SK-N-SH (cell line): Measurements from ENCODE around the gene TMX2. TPM values are rescaled to one million over a fixed set of nuclear protein-coding genes. Genes with fewer than 3 reads are reported as not detected.

Source experiments
- CTCF ChIA-PET: fragments of 300-600, 350-600 bp; formaldehyde crosslinking; extraction: SDS; loops from one replicate; lab custom pipeline; 2021; lab: Yijun Ruan, JAX
- POLR2A ChIA-PET: fragments of 350-600 bp; sonication (Branson Sonifier 250); formaldehyde crosslinking; extraction: SDS; loops from one replicate; lab custom pipeline; 2020; ENCODE audit warnings: antibody characterized with exemption, inconsistent platforms; lab: Yijun Ruan, JAX
- DNase-seq: peaks from one replicate; pipeline ENCODE4 v3.0.0; 2012
- H2AFZ ChIP-seq: fragments of 200-600 bp; sonication (generic); 2 replicates; pipeline ENCODE4 v1.8.1; 2016; ENCODE audit warnings: antibody characterized with exemption, mild to moderate bottlenecking, low read depth
- H3F3A ChIP-seq: fragments of 200-600 bp; sonication (generic); replicated peaks from 2 replicates; pipeline ENCODE3; 2016; ENCODE audit warnings: antibody characterized with exemption, mild to moderate bottlenecking; ENCODE audit not compliant: insufficient read depth
- H3K27ac ChIP-seq, 2 experiments: fragments of 200-500 bp in 1 of 2; fragments of 200-600 bp in 1 of 2; sonication (Bioruptor generic) in 1 of 2; sonication (generic), shearing (Covaris generic) in 1 of 2; 2 replicates each; pipeline versions ENCODE4 v1.5.1 to v1.6.1; 2014 to 2016; ENCODE audit warnings: low read depth in 2 of 2, inconsistent platforms in 1 of 2, low read length in 1 of 2, mild to moderate bottlenecking in 1 of 2, mixed read lengths in 1 of 2
- H3K27me3 ChIP-seq: fragments of 200-600 bp; sonication (generic), shearing (Covaris generic); 2 replicates; pipeline ENCODE4 v1.6.1; 2016; ENCODE audit warnings: mixed run types; ENCODE audit not compliant: insufficient read depth
- H3K36me3 ChIP-seq, 2 experiments: fragments of 200-500 bp in 1 of 2; fragments of 200-600 bp in 1 of 2; sonication (Bioruptor generic) in 1 of 2; sonication (generic) in 1 of 2; replicated peaks in 1 of 2; 2 replicates each; pipeline versions ENCODE3 to v1.5.1; 2014 to 2016; ENCODE audit warnings: low read length in 1 of 2, mild to moderate bottlenecking in 1 of 2; ENCODE audit not compliant: insufficient read depth in 2 of 2, control insufficient read depth in 1 of 2
- H3K4me1 ChIP-seq, 2 experiments: fragments of 200-500 bp in 1 of 2; fragments of 200-600 bp in 1 of 2; sonication (Bioruptor generic) in 1 of 2; sonication (generic), shearing (Covaris generic) in 1 of 2; 2 replicates each; pipeline versions ENCODE4 v1.5.1 to v1.6.1; 2014 to 2016; ENCODE audit warnings: low read depth in 1 of 2, low read length in 1 of 2, mixed run types in 1 of 2; ENCODE audit not compliant: insufficient read depth in 2 of 2, control insufficient read depth in 1 of 2
- H3K4me2 ChIP-seq: fragments of 200-600 bp; sonication (generic), shearing (Covaris generic); 2 replicates; pipeline ENCODE4 v1.6.1; 2017; ENCODE audit warnings: mixed run types
- H3K4me3 ChIP-seq, 2 experiments: fragments of 200-500 bp in 1 of 2; fragments of 200-600 bp in 1 of 2; sonication (Bioruptor generic) in 1 of 2; sonication (generic), shearing (Covaris generic) in 1 of 2; 2 replicates each; pipeline versions ENCODE4 v1.5.1 to v1.8.1; 2014 to 2016; ENCODE audit warnings: low read depth in 2 of 2, inconsistent platforms in 1 of 2, low read length in 1 of 2, mild to moderate bottlenecking in 1 of 2, mixed read lengths in 1 of 2, moderate library complexity in 1 of 2
- H3K79me2 ChIP-seq: fragments of 200-600 bp; sonication (generic); 2 replicates; pipeline ENCODE4 v1.8.1; 2017; ENCODE audit warnings: mild to moderate bottlenecking; ENCODE audit not compliant: insufficient read depth
- H3K9ac ChIP-seq: fragments of 200-600 bp; sonication (generic); 2 replicates; pipeline ENCODE4 v1.6.1; 2017; ENCODE audit warnings: mixed run types
- H3K9me2 ChIP-seq: fragments of 200-600 bp; sonication (generic); 2 replicates; pipeline ENCODE4 v1.6.1; 2017; ENCODE audit warnings: mixed run types
- H3K9me3 ChIP-seq: fragments of 200-600 bp; sonication (generic); 2 replicates; pipeline ENCODE4 v1.6.1; 2017; ENCODE audit warnings: mixed run types, mild to moderate bottlenecking, moderate library complexity
- H4K20me1 ChIP-seq: fragments of 200-600 bp; sonication (generic); 2 replicates; pipeline ENCODE4 v1.6.1; 2017; ENCODE audit warnings: mild to moderate bottlenecking, mixed run types; ENCODE audit not compliant: insufficient read depth
- CHD2 ChIP-seq: fragments of 150-350 bp; IDR thresholded peaks from 2 replicates; pipeline ENCODE4 v1.6.1; 2018; ENCODE audit warnings: low read length; ENCODE audit not compliant: partially characterized antibody
- EZH2phosphoT487 ChIP-seq: fragments of 200-600 bp; sonication (generic); IDR thresholded peaks from 2 replicates; pipeline ENCODE4 v1.6.1; 2017; ENCODE audit warnings: low read depth, mixed run types, mild to moderate bottlenecking, antibody characterized with exemption, moderate library complexity, borderline replicate concordance
- FOSL2 ChIP-seq: IDR thresholded peaks from 2 replicates; pipeline ENCODE4 v1.4.0; 2012; ENCODE audit warnings: low read depth, mild to moderate bottlenecking, moderate library complexity, borderline replicate concordance
- FOXM1 ChIP-seq: IDR thresholded peaks from 2 replicates; pipeline ENCODE4 v1.4.0; 2012; ENCODE audit warnings: low read depth, mild to moderate bottlenecking
- JUND ChIP-seq: IDR thresholded peaks from 2 replicates; pipeline ENCODE4 v1.4.0; 2012
- TCF12 ChIP-seq: IDR thresholded peaks from 2 replicates; pipeline ENCODE4 v1.4.0; 2012
- WGBS: methylation state at CpG from one replicate; pipeline ENCODE4 v1.1.6; 2017; ENCODE audit warnings: low lambda C conversion rate; 5-methylcytosine and 5-hydroxymethylcytosine counted together
- polyA plus RNA-seq, 3 experiments: library from polyadenylated mRNA; depleted of rRNA; stranded (reverse); fragments of >200 nt; gene quantifications; 2 replicates each; pipeline ENCODE4 v1.2.3, GENCODE V29; 2012
- TF ChIP-seq, protein P1 (sequence below): IDR thresholded peaks from 2 replicates; pipeline ENCODE4; 2012
- TF ChIP-seq, protein P2 (sequence below): fragments of 150-350 bp; IDR thresholded peaks from 2 replicates; pipeline ENCODE4 v1.6.1; 2017; ENCODE audit warnings: antibody characterized with exemption, low read length, low read depth, borderline replicate concordance
- TF ChIP-seq, protein P3 (sequence below): fragments of 200-600 bp; sonication (generic); IDR thresholded peaks from 2 replicates; pipeline ENCODE4 v1.6.1; 2017; ENCODE audit warnings: antibody characterized with exemption, mild to moderate bottlenecking, moderate library complexity
- TF ChIP-seq, protein P4 (sequence below): fragments of 150-350 bp; IDR thresholded peaks from 2 replicates; pipeline ENCODE4 v1.6.1; 2016; ENCODE audit warnings: mild to moderate bottlenecking, low read depth, low read length

Gene TMX2
- polyA plus RNA-seq, 1 of the 3 experiments (the other 2 are of a cell fraction): 88.6 TPM

DNA sequence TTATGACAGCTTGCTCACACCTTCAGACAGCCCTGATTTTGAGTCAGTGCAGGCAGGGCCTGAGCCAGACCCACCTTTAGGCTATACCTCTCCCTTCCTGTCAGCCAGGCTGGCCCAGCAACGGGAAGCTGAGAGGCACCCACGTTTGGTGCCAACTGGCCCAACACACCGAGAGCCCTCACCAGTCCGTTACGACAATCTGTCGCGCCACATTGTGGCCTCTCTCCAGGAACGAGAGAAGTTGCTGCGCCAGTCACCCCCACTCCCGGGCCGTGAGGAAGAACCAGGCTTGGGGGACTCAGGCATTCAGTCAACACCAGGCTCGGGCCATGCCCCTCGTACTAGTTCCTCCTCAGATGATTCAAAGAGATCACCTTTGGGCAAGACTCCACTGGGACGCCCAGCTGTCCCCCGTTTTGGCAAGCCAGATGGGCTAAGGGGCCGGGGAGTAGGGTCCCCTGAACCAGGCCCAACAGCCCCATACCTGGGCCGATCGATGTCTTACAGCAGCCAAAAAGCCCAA is 13.5 kb upstream of the TMX2 start:
- CTCF ChIA-PET: no interaction called here
- no peaks in the 10 kb centered on the region for H3K27me3 ChIP-seq
- no peak for DNase-seq
- H3K36me3 ChIP-seq: peaks cover 66 to 67% of the 10 kb centered on the region in 2 experiments
- peaks cover 0 to 2% of the 10 kb centered on the region in 2 experiments; a peak in 1 of 4 replicates for H3K4me1 ChIP-seq
- no peak overlapping the region for H3K4me3 ChIP-seq
- H3F3A ChIP-seq: peaks cover 28% of the 10 kb centered on the region
- POLR2A ChIA-PET: interaction anchor here (0.7 kb wide), 1 partner anchor 8 kb away, joined by 3 read pairs; no protein-coding TSS in a partner anchor
- H3K9me2 ChIP-seq: no peaks in the 10 kb centered on the region
- TF ChIP-seq FOSL2 (no peak), FOXM1 (no peak), CHD2 (no peak), JUND (no peak)
- TF ChIP-seq, protein P1, sequence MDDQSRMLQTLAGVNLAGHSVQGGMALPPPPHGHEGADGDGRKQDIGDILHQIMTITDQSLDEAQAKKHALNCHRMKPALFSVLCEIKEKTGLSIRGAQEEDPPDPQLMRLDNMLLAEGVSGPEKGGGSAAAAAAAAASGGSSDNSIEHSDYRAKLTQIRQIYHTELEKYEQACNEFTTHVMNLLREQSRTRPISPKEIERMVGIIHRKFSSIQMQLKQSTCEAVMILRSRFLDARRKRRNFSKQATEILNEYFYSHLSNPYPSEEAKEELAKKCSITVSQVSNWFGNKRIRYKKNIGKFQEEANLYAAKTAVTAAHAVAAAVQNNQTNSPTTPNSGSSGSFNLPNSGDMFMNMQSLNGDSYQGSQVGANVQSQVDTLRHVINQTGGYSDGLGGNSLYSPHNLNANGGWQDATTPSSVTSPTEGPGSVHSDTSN: no peak
- TF ChIP-seq, protein P2, sequence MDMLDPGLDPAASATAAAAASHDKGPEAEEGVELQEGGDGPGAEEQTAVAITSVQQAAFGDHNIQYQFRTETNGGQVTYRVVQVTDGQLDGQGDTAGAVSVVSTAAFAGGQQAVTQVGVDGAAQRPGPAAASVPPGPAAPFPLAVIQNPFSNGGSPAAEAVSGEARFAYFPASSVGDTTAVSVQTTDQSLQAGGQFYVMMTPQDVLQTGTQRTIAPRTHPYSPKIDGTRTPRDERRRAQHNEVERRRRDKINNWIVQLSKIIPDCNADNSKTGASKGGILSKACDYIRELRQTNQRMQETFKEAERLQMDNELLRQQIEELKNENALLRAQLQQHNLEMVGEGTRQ: no peak
- TF ChIP-seq, protein P3, sequence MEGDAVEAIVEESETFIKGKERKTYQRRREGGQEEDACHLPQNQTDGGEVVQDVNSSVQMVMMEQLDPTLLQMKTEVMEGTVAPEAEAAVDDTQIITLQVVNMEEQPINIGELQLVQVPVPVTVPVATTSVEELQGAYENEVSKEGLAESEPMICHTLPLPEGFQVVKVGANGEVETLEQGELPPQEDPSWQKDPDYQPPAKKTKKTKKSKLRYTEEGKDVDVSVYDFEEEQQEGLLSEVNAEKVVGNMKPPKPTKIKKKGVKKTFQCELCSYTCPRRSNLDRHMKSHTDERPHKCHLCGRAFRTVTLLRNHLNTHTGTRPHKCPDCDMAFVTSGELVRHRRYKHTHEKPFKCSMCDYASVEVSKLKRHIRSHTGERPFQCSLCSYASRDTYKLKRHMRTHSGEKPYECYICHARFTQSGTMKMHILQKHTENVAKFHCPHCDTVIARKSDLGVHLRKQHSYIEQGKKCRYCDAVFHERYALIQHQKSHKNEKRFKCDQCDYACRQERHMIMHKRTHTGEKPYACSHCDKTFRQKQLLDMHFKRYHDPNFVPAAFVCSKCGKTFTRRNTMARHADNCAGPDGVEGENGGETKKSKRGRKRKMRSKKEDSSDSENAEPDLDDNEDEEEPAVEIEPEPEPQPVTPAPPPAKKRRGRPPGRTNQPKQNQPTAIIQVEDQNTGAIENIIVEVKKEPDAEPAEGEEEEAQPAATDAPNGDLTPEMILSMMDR: no peak
- peaks cover 12% of the 10 kb centered on the region; the same call in 1 of the 2 replicates for H3K79me2 ChIP-seq
- no peak overlapping the region for H2AFZ ChIP-seq
- H3K27ac ChIP-seq: no peak overlapping the region
- no peak overlapping the region for H3K9ac ChIP-seq
- WGBS: 93% methylated on average over 13 of the region's 18 CpGs
- H3K9me3 ChIP-seq: no peaks in the 10 kb centered on the region
- H3K4me2 ChIP-seq: no peak overlapping the region
- H4K20me1 ChIP-seq: no peaks in the 10 kb centered on the region

DNA sequence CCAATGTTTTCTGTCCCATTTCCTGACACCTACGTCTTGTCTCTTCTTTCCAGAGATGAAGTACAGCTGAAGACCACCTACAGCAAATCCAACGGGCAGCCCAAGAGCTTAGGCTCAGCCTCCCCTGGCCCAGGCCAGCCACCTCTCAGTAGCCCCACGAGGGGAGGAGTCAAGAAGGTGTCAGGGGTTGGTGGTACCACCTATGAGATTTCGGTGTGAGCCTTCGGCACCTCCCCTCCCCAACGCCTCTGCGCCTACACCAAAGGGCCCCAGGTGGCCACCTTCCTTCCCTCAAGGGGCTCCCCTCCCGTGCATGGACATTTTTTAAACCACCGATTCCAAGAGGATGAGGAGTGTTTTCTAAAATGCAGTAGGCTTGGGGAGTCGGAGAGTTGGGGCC is 12.6 kb upstream of the TMX2 start:
- DNase-seq: no peak
- Histone ChIP-seq H2AFZ (no peak overlapping the region), H4K20me1 (no peaks in the 10 kb centered on the region), H3F3A (peaks cover 34% of the 10 kb centered on the region), H3K9me2 (no peaks in the 10 kb centered on the region), H3K4me1 (peaks cover 0 to 3% of the 10 kb centered on the region in 2 experiments; a peak in 1 of 4 replicates), H3K27ac (no peak overlapping the region), H3K36me3 (peaks cover 67 to 70% of the 10 kb centered on the region in 2 experiments), H3K9me3 (no peaks in the 10 kb centered on the region), H3K27me3 (no peaks in the 10 kb centered on the region), H3K4me3 (no peak overlapping the region), H3K79me2 (0 out of 2 replicates have a peak, but pooled peaks cover 8% of the 10 kb centered on the region), H3K4me2 (no peak overlapping the region), H3K9ac (no peak overlapping the region)
- TF ChIP-seq TCF12 (no peak), CHD2 (no peak), EZH2phosphoT487 (no peak)
- TF ChIP-seq, protein P4, sequence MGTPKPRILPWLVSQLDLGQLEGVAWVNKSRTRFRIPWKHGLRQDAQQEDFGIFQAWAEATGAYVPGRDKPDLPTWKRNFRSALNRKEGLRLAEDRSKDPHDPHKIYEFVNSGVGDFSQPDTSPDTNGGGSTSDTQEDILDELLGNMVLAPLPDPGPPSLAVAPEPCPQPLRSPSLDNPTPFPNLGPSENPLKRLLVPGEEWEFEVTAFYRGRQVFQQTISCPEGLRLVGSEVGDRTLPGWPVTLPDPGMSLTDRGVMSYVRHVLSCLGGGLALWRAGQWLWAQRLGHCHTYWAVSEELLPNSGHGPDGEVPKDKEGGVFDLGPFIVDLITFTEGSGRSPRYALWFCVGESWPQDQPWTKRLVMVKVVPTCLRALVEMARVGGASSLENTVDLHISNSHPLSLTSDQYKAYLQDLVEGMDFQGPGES: no peak
- TF ChIP-seq, protein P3: no peak
- ChIA-PET CTCF (no interaction called here), POLR2A (no interaction called here)
- WGBS: 95% methylated on average over 10 of the region's 10 CpGs
